Caki2 (cell line): Measurements from ENCODE around the gene RFX4. TPM values are rescaled to one million over a fixed set of nuclear protein-coding genes. Genes with fewer than 3 reads are reported as not detected.

Experiments used
- DNase-seq: peaks from one replicate; pipeline ENCODE4 v3.0.0-alpha.2; 2015; ENCODE audit warnings: low read depth
- in situ Hi-C: cut with HindIII; loops from 2 replicates; pipeline ENCODE4 v1.10.0; 2016; ENCODE audit warnings: low sequenced_read_pairs, low pct_unique_long_range_greater_than_20kb, mixed read lengths
- total RNA-seq: library from RNA; depleted of rRNA; stranded (reverse); fragments of >200 nt; shearing (Covaris generic); gene quantifications from 2 replicates; pipeline ENCODE4 v1.2.3, GENCODE V29; 2014; ENCODE audit warnings: low replicate concordance

RFX4 gene
- total RNA-seq, 1 experiment from 2014 or later: not detected

- DNase-seq: no peak
- in situ Hi-C loops: no loop called here
Measured at GRCh38 chr12:106740818-106741217, 158.0 kb downstream of the RFX4 start.

- in situ Hi-C loops: no loop called here
- DNase-seq: no peak
Measured at GRCh38 chr12:106741247-106741646, 158.4 kb downstream of the RFX4 start.

DNA sequence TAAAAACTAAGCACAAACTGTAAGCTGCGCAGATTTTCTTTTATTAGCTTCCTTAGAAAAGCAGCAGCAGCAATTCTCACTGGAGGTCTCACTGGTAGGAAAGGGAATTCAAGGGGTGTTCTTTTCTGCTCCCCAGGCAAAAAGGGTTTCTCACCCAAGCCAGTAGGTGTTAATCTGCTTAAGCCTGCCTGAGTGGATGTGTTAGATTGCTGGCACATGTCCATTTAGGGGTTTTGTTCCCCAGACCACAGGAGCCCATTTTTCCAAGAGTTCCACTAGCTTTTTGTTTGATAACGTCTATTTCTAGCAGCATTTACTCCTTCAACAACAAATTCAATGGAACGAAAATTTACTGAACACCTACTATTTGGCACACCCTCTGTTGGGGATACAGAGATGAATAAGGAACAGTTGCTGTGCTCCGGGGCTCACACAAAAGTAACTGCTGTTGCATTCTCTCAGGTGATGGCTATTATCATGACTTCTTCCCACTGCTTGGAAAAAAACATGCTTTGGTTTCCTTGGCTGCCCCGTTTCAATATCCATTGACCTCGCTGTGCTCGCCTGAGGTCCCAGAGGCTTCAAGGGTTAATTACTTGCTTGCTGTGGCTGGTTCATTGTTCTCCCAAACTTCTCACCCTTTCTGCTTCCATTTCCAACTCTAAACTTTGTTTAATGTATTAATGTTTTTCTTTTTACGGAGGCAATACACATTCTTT, 160.6 kb downstream of the RFX4 start:
- in situ Hi-C loops: no loop called here
- DNase-seq: no peak

- no peak for DNase-seq
- in situ Hi-C loops: no loop called here
Measured at GRCh38 chr12:106744600-106744999, 161.8 kb downstream of the RFX4 start.

DNA sequence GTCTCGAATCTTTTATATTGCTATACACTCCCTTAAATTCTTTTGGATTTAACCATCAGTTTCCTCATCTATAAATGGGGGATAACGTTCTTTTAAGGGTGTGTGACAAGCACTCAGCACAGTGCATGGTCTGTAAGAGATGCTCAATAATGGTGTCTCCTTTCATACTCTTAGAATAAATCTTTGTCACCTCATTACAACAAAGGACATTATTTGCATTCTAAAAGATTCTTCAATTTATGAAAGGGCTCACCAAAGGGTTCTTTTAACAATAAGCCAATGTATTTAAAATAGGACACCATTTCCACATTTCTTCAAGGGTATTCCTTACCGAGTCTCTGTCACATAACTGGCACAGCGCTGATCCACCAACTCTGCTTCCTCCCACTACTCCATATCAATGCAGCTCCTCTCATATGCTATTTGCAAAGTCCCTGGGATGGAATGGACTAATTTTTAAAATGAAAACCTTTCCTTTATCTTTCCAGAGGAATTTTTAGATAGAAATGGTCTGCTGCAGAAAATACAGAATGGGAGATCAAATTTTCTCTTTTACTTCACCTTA, 162.5 kb downstream of the RFX4 start:
- DNase-seq: no peak
- in situ Hi-C loops: no loop called here

DNA sequence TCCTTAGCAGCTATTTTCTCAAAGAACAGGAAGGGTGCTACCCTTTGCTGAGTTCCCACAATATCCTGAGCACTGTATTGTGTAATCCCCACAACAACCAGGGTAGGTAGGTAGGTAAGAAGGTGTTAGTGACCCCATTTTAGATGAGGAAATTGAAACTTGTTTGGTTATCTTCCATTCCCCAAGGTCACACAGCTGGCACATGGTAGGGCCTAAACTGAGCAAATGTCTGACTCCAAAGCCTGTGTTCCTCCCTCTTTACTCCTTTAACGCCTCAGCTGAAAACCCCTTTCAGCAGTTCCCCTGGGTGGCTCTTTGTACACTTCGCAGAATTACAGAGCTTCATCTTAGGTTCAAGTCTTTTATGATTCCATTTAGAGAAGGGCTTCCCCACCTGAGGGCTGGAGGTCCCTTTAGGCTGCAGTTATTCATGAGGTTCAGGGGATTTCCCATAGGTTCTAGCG, 165.2 kb downstream of the RFX4 start:
- in situ Hi-C loops: no loop called here
- no peak for DNase-seq

DNA sequence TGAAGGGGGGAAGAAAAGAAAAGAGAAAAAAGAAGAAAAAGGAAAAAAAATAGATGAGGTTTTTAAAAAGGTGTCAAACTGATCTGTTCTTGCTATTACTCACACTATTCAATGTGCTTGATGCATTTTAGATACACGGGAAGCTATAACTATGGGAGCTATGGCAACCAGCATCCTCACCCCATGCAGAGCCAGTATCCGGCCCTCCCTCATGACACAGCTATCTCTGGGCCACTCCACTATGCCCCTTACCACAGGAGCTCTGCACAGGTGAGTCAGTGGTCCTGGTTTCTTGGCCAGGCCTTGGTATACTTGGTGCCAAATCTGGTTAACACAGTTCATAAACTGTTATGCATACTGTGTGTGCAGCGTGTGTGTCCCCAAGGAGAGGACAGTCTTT, 167.7 kb downstream of the RFX4 start:
- DNase-seq: no peak
- in situ Hi-C loops: no loop called here

- DNase-seq: no peak
- in situ Hi-C loops: no loop called here
Measured at GRCh38 chr12:106753526-106753925, 170.7 kb downstream of the RFX4 start.

DNA sequence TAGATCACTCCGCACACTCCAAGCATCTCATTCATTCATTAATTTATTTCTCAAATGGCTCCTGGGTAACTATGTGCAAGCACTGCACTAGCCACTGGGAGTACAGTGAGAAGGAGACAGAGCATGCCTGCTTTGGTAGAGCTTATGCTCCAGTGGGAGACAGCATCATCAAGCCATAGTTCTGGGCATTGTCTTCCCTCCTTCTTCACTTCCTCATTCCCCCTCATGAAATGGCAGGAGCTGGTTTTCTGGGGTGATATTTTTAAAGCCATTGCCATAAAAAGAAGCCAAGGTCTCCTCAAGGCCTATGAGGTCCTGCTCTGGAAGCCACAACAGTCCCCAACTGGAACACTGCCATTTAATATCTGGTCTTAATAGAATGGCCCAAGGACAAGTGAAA, 171.5 kb downstream of the RFX4 start:
- no peak for DNase-seq
- in situ Hi-C loops: no loop called here

GRCh38 chr12:106757623-106758348, 175.0 kb downstream of the RFX4 start:
- in situ Hi-C loops: no loop called here
- DNase-seq: no peak

DNA sequence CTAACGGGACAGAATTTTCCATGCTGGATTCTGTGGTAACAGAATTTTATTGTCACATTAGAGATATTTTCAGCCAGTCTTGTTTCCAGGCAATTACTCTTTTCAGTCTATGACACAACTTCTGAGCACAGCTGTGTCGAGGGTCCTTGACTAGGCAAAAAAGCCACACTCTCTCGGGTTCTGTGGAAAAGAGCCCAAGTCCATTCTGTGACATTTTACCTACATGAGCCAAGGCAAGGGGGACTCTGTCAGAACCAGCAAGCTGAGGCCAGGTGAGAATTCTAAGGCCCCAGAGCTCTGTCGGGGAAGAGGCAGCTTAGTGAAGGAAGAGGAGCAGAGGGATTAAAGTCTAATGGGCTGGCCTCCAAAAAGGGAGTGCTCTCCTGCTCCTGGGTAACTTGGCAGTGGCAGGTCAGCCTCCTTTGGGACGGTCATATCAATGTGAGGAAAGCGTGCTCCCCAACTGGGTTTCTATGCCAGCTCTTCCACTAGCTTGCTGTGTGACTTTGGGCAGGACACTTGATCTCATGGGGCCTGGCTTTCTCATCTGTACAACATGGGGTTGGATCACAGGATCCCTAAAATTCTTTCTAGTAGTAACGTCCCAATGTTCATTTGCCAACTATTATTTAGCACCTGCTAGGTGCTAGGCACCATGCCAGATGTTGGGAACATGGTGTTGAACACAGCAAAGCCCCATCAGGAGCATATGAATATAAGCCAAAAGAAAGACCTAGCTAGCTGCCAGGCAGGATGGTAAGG, 175.7 kb downstream of the RFX4 start:
- DNase-seq: no peak
- in situ Hi-C loops: no loop called here

- DNase-seq: no peak
- in situ Hi-C loops: no loop called here
Measured at GRCh38 chr12:106759526-106760183, 176.9 kb downstream of the RFX4 start.

DNA sequence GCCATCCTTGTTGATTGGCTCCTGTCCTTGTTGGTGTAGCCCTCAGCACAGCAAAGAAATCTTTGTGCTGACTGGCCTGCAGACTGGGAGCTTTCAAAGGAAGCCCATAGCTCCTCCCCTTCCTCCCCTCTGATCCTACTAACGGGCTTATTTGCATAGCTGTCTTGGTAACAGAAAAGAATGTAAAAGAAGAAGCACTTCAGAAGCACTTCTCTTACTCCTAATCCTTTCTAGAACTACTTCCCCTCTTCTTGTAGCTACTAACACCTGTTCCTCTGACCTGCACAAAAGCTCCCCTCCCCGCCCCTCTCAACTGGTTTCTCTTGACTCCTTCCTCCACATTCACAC, 177.4 kb downstream of the RFX4 start:
- in situ Hi-C loops: no loop called here
- DNase-seq: no peak

DNA sequence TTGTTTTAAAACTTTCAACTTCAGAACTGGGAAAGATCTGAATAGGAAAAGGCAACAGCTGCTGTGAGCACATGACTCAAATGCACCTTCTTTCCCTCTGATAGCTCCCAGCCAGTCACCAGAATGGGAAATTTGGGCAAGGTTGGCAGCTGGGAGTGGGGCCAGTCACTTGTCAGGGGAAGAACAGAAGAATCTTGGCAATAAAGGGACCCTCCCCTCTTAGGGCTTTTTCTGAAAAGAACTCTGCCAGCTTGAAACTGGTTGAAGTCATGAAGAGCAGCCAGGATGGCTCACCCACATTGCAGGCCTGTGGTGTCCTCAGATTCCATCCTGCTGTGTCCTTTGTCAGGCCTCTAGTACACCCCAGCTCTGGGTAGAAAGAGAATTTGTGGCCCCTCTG, 181.4 kb downstream of the RFX4 start:
- in situ Hi-C loops: no loop called here
- DNase-seq: no peak

- in situ Hi-C loops: no loop called here
Measured at GRCh38 chr12:106764738-106765137, 181.9 kb downstream of the RFX4 start.

DNA sequence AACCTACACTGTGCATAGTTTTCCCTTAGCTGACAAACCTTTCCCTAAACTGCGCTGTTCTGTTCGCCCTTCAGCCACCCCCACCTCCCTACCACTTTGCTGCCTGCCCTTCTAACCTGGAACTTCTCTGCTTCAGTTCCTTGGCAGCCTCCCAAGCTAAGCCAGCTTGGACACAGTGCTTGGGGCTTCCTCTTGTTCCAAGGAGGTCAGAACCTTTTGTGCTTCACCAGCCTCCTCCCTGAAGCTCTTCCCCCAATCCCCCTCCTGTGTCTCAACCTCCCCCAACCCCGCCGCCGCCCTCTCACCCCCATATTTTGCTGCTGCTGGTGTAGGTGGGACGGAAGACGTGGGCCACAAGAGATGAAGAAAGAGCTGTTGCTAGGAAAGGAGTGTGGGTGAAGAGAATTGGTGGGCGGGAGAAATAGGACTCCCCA, 183.6 kb downstream of the RFX4 start:
- no peak for DNase-seq
- in situ Hi-C loops: no loop called here

More at GRCh38 chr12:106764738-106765137, 181.9 kb downstream of the RFX4 start:
- DNase-seq: no peak

- DNase-seq: no peak
- in situ Hi-C loops: no loop called here
Measured at GRCh38 chr12:106767206-106767605, 184.4 kb downstream of the RFX4 start.
